Measurements from ENCODE around the gene BRF1.

DNA sequence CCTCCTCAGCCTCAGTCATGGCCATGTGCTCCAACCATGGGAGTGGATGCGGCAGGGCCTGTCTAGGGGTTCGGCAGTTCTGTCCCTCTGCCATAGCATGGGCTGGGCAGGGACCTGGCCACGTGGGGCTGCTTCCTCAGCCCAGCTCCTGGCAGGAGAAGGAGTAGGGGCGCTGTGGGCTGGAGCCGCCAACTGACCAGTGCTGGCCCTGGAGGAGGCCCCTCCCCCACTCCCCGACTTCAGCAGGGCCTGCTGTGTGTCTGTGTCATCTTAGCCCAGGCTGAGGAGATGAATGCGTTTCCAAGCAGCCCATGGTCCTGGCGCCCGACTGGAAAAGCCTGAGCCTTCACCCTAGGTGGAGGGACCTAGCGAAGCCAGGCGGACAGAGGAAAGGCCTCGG is 11.0 kb upstream of the BRF1 start:
- TF ChIP-seq NR3C1 (CRISPR knock-in tag; conservative IDR thresholded peaks at IDR 0.05; ENCODE audit: low read depth) (no peak), RORB (CRISPR knock-in tag; IDR thresholded peaks at IDR 0.05) (no peak), GABPB1 (CRISPR knock-in tag; IDR thresholded peaks at IDR 0.05) (no peak), ZBTB21 (CRISPR knock-in tag; IDR thresholded peaks at IDR 0.05; ENCODE audit: borderline replicate concordance) (no peak), ZNF138 (CRISPR knock-in tag; conservative IDR thresholded peaks at IDR 0.05) (no peak), ELF4 (CRISPR knock-in tag; IDR thresholded peaks at IDR 0.05; ENCODE audit: low read depth) (no peak), NR2C2 (CRISPR knock-in tag; IDR thresholded peaks at IDR 0.05) (no peak), FOXJ3 (CRISPR knock-in tag; IDR thresholded peaks at IDR 0.05; ENCODE audit: borderline replicate concordance) (no peak), JUN (CRISPR knock-in tag; IDR thresholded peaks at IDR 0.05) (no peak)
- TF ChIP-seq, protein P1, sequence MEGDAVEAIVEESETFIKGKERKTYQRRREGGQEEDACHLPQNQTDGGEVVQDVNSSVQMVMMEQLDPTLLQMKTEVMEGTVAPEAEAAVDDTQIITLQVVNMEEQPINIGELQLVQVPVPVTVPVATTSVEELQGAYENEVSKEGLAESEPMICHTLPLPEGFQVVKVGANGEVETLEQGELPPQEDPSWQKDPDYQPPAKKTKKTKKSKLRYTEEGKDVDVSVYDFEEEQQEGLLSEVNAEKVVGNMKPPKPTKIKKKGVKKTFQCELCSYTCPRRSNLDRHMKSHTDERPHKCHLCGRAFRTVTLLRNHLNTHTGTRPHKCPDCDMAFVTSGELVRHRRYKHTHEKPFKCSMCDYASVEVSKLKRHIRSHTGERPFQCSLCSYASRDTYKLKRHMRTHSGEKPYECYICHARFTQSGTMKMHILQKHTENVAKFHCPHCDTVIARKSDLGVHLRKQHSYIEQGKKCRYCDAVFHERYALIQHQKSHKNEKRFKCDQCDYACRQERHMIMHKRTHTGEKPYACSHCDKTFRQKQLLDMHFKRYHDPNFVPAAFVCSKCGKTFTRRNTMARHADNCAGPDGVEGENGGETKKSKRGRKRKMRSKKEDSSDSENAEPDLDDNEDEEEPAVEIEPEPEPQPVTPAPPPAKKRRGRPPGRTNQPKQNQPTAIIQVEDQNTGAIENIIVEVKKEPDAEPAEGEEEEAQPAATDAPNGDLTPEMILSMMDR (IDR thresholded peaks at IDR 0.05): no peak
- TF ChIP-seq, protein P2, sequence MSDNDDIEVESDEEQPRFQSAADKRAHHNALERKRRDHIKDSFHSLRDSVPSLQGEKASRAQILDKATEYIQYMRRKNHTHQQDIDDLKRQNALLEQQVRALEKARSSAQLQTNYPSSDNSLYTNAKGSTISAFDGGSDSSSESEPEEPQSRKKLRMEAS (CRISPR knock-in tag; IDR thresholded peaks at IDR 0.05): 0 out of 2 replicates have a peak, but pooled peaks have one; percentile 22
- TF ChIP-seq, protein P3, sequence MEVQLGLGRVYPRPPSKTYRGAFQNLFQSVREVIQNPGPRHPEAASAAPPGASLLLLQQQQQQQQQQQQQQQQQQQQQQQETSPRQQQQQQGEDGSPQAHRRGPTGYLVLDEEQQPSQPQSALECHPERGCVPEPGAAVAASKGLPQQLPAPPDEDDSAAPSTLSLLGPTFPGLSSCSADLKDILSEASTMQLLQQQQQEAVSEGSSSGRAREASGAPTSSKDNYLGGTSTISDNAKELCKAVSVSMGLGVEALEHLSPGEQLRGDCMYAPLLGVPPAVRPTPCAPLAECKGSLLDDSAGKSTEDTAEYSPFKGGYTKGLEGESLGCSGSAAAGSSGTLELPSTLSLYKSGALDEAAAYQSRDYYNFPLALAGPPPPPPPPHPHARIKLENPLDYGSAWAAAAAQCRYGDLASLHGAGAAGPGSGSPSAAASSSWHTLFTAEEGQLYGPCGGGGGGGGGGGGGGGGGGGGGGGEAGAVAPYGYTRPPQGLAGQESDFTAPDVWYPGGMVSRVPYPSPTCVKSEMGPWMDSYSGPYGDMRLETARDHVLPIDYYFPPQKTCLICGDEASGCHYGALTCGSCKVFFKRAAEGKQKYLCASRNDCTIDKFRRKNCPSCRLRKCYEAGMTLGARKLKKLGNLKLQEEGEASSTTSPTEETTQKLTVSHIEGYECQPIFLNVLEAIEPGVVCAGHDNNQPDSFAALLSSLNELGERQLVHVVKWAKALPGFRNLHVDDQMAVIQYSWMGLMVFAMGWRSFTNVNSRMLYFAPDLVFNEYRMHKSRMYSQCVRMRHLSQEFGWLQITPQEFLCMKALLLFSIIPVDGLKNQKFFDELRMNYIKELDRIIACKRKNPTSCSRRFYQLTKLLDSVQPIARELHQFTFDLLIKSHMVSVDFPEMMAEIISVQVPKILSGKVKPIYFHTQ (CRISPR knock-in tag; IDR thresholded peaks at IDR 0.05): no peak
- TF ChIP-seq, protein P4, sequence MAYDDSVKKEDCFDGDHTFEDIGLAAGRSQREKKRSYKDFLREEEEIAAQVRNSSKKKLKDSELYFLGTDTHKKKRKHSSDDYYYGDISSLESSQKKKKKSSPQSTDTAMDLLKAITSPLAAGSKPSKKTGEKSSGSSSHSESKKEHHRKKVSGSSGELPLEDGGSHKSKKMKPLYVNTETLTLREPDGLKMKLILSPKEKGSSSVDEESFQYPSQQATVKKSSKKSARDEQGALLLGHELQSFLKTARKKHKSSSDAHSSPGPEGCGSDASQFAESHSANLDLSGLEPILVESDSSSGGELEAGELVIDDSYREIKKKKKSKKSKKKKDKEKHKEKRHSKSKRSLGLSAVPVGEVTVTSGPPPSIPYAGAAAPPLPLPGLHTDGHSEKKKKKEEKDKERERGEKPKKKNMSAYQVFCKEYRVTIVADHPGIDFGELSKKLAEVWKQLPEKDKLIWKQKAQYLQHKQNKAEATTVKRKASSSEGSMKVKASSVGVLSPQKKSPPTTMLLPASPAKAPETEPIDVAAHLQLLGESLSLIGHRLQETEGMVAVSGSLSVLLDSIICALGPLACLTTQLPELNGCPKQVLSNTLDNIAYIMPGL (CRISPR knock-in tag; IDR thresholded peaks at IDR 0.05): no peak

Data from WTC11 (cell line).